Endothelial cell of umbilical vein (primary cell): ENCODE data around the gene G6PC1. TPM values are rescaled to one million over a fixed set of nuclear protein-coding genes. Genes with fewer than 3 reads are reported as not detected.

Experiments used
- BruUV-seq: library from RNA; stranded (reverse); fragments of 400-500 nt; replicated peaks from 2 replicates; lab custom pipeline; 2021; lab: Mats Ljungman, UMichigan
- CTCF ChIA-PET: fragments of 300-600, 350-600 bp; sonication (Branson Sonifier 250); formaldehyde crosslinking; loops from one replicate; lab custom pipeline; 2021; ENCODE audit warnings: antibody characterized with exemption, inconsistent platforms; lab: Charles Lee
- POLR2A ChIA-PET: fragments of 300-600, 350-600 bp; sonication (Branson Sonifier 250); formaldehyde crosslinking; loops from one replicate; lab custom pipeline; 2021; ENCODE audit warnings: antibody characterized with exemption, inconsistent platforms; lab: Charles Lee
- DNase-seq: peaks from one replicate; pipeline ENCODE4 v3.0.0-alpha.2; 2011; ENCODE audit warnings: low read depth, low spot score
- FAIRE-seq: peaks from 2 replicates; lab custom pipeline; 2011; peaks lifted over from hg19 to GRCh38; lab: Jason Lieb, UNC
- H2AFZ ChIP-seq: 2 replicates; pipeline ENCODE4 v1.6.0; 2012; ENCODE audit warnings: low read depth, low read length, control low read depth, inconsistent platforms
- H3K27ac ChIP-seq: 2 replicates; pipeline ENCODE4 v1.5.1; 2011; ENCODE audit warnings: low read depth, mild to moderate bottlenecking, control low read depth, low read length, moderate library complexity; ENCODE audit not compliant: insufficient read depth
- H3K27me3 ChIP-seq, 2 experiments: 2 replicates each; pipeline versions ENCODE4 v1.6.0 to v1.6.1; 2011; ENCODE audit warnings: low read length in 2 of 2, mixed read lengths in 1 of 2; ENCODE audit not compliant: control insufficient read depth in 2 of 2, insufficient read depth in 2 of 2
- H3K36me3 ChIP-seq, 2 experiments: 2 replicates in 1 of 2; 3 replicates in 1 of 2; pipeline ENCODE4 v1.5.1; 2011; ENCODE audit warnings: low read length in 2 of 2, mild to moderate bottlenecking in 1 of 2, moderate library complexity in 1 of 2; ENCODE audit not compliant: control insufficient read depth in 2 of 2, insufficient read depth in 2 of 2; ENCODE audit errors: extremely low read depth in 1 of 2
- H3K4me1 ChIP-seq: 3 replicates; pipeline ENCODE4 v1.5.1; 2011; ENCODE audit warnings: mild to moderate bottlenecking, low read length; ENCODE audit not compliant: control insufficient read depth, insufficient read depth; ENCODE audit errors: extremely low read depth
- H3K4me2 ChIP-seq: 2 replicates; pipeline ENCODE4 v1.6.1; 2011; ENCODE audit warnings: low read length, control low read depth, mixed read lengths; ENCODE audit not compliant: insufficient read depth
- H3K4me3 ChIP-seq, 3 experiments: fragments of 200-600 bp in 1 of 3; sonication (generic), shearing (Covaris generic) in 1 of 3; replicated peaks in 1 of 3; 2 replicates each; pipeline ENCODE4 v1.5.1; 2011 to 2016; ENCODE audit warnings: control low read depth in 3 of 3, low read length in 3 of 3, mild to moderate bottlenecking in 2 of 3, inconsistent platforms in 1 of 3, low read depth in 1 of 3, moderate library complexity in 1 of 3; ENCODE audit not compliant: insufficient read depth in 1 of 3
- H3K79me2 ChIP-seq: 2 replicates; pipeline ENCODE4 v1.6.0; 2012; ENCODE audit warnings: low read length, inconsistent platforms; ENCODE audit not compliant: control insufficient read depth, insufficient read depth
- H3K9ac ChIP-seq: replicated peaks from 2 replicates; pipeline ENCODE3; 2011; ENCODE audit warnings: low read length, control low read depth; ENCODE audit not compliant: insufficient read depth; ENCODE audit errors: extremely low read depth
- H3K9me1 ChIP-seq: replicated peaks from 3 replicates; pipeline ENCODE4 v1.6.0; 2011; ENCODE audit warnings: mild to moderate bottlenecking, low read length; ENCODE audit not compliant: control insufficient read depth, insufficient read depth; ENCODE audit errors: extremely low read depth
- H3K9me3 ChIP-seq: replicated peaks from 2 replicates; pipeline ENCODE4 v1.5.1; 2012; ENCODE audit warnings: low read length, inconsistent platforms; ENCODE audit not compliant: control insufficient read depth, insufficient read depth
- H4K20me1 ChIP-seq: replicated peaks from 2 replicates; pipeline ENCODE3; 2011; ENCODE audit warnings: mild to moderate bottlenecking, low read length; ENCODE audit not compliant: control insufficient read depth, insufficient read depth; ENCODE audit errors: extremely low read depth
- EZH2 ChIP-seq: IDR thresholded peaks from 2 replicates; pipeline ENCODE4 v1.6.1; 2012; ENCODE audit warnings: borderline replicate concordance, low read depth, mild to moderate bottlenecking, moderate library complexity, low read length, inconsistent platforms; ENCODE audit not compliant: severe bottlenecking
- FOS ChIP-seq: IDR thresholded peaks from 2 replicates; pipeline ENCODE4 v1.6.1; 2011; ENCODE audit warnings: mild to moderate bottlenecking, low read length, moderate library complexity, borderline replicate concordance; ENCODE audit not compliant: insufficient read depth
- GATA2 ChIP-seq: IDR thresholded peaks from 2 replicates; pipeline ENCODE4 v1.7.0; 2011; ENCODE audit warnings: low read depth, mild to moderate bottlenecking, moderate library complexity, mixed read lengths, low read length; ENCODE audit not compliant: insufficient read length, insufficient read depth
- JUN ChIP-seq: IDR thresholded peaks from 2 replicates; pipeline ENCODE4 v1.6.1; 2011; ENCODE audit warnings: borderline replicate concordance, low read depth; ENCODE audit not compliant: insufficient read length, insufficient read depth
- MYC ChIP-seq: IDR thresholded peaks from one replicate; pipeline ENCODE4 v1.6.1; 2011; ENCODE audit warnings: mild to moderate bottlenecking, low read depth, low read length
- POLR2A ChIP-seq: IDR thresholded peaks from 2 replicates; pipeline ENCODE4 v1.6.1; 2012; ENCODE audit warnings: low read depth, mild to moderate bottlenecking, control low read depth, low read length
- POLR2AphosphoS5 ChIP-seq: IDR thresholded peaks from 2 replicates; pipeline ENCODE4 v1.6.1; 2012; ENCODE audit warnings: low read depth, mild to moderate bottlenecking, control low read depth, low read length, moderate library complexity; ENCODE audit not compliant: insufficient read depth
- dilution Hi-C: fragments of 300-500 bp; cut with MboI; formaldehyde crosslinking; loops from one replicate; pipeline ENCODE4 v1.15.0; 2019; ENCODE audit warnings: low sequenced_read_pairs; ENCODE audit not compliant: extremely low pct_ligation_motif_present
- intact Hi-C: fragments of 100-400 bp; cut with micrococcal nuclease; formaldehyde crosslinking; loops from one replicate; pipeline ENCODE4 v1.10.0; 2022
- polyA plus RNA-seq, 4 experiments: library from polyadenylated mRNA; depleted of rRNA in 3 of 4; stranded (reverse) in 3 of 4; unstranded in 1 of 4; fragments of >200 nt; gene quantifications; 2 replicates each; pipeline versions ENCODE4 v1.2.1 to v1.2.3, GENCODE V29; 2011 to 2012; ENCODE audit warnings: missing spikeins in 1 of 4
- total RNA-seq: library from RNA; stranded (reverse); gene quantifications from 2 replicates; pipeline ENCODE4 v1.2.3, GENCODE V29; 2021
- TF ChIP-seq, protein P1 (sequence below): IDR thresholded peaks from 2 replicates; pipeline ENCODE4 v1.6.1; 2011; ENCODE audit not compliant: insufficient read depth, insufficient read length
- TF ChIP-seq, protein P2 (sequence below), 2 donors: IDR thresholded peaks; 1 replicate in 1 of 2; 2 replicates in 1 of 2; pipeline ENCODE4 v1.5.1; 2011; ENCODE audit warnings: low read length in 2 of 2, mild to moderate bottlenecking in 2 of 2, moderate library complexity in 2 of 2, control low read depth in 1 of 2, inconsistent platforms in 1 of 2, low read depth in 1 of 2; ENCODE audit not compliant: insufficient read depth in 1 of 2; ENCODE audit errors: extremely low read depth in 1 of 2

Gene G6PC1
- total and polyA plus RNA-seq, 2 donors (not counting 3 experiments of a cell fraction or from before 2014, with no cell fraction given), result not detected

DNA sequence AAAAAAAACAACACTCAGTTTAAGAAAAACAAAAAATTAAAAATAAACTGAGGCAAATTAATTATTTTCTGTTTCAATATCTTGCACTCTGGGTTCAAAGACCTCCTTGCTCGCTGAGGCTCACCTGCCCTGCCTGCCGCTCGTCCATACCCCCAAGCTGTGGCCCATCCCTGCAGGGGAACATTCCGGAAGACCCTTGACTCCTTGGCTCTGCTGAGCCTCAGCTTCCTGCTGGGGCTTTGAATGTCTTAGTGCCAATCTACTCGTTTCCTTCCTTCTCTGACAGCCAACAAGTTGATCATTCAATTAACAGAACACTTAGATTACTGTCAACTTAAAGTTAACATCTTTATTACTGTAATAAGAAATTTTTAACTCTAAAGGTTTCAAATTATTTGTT is 24.3 kb downstream of the G6PC1 start:
- TF ChIP-seq MYC (no peak), POLR2A (no peak), GATA2 (no peak), JUN (no peak), POLR2AphosphoS5 (no peak), FOS (no peak), EZH2 (no peak)
- TF ChIP-seq, protein P1, sequence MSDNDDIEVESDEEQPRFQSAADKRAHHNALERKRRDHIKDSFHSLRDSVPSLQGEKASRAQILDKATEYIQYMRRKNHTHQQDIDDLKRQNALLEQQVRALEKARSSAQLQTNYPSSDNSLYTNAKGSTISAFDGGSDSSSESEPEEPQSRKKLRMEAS, result no peak
- TF ChIP-seq, protein P2, sequence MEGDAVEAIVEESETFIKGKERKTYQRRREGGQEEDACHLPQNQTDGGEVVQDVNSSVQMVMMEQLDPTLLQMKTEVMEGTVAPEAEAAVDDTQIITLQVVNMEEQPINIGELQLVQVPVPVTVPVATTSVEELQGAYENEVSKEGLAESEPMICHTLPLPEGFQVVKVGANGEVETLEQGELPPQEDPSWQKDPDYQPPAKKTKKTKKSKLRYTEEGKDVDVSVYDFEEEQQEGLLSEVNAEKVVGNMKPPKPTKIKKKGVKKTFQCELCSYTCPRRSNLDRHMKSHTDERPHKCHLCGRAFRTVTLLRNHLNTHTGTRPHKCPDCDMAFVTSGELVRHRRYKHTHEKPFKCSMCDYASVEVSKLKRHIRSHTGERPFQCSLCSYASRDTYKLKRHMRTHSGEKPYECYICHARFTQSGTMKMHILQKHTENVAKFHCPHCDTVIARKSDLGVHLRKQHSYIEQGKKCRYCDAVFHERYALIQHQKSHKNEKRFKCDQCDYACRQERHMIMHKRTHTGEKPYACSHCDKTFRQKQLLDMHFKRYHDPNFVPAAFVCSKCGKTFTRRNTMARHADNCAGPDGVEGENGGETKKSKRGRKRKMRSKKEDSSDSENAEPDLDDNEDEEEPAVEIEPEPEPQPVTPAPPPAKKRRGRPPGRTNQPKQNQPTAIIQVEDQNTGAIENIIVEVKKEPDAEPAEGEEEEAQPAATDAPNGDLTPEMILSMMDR (IDR thresholded peaks at IDR 0.05; ENCODE audit: extremely low read depth in 1 of 2, insufficient read depth in 1 of 2, low read depth in 1 of 2, low read length in 2 of 2), result no peak
- dilution Hi-C loops (no loop called here), intact Hi-C loops (no loop called here)
- ChIA-PET POLR2A (no interaction called here), CTCF (interaction anchor here (1.1 to 1.6 kb wide), 3 partner anchors 8 to 82 kb away, joined by 3 to 5 read pairs (median 3); no protein-coding TSS in a partner anchor)
- Histone ChIP-seq H3K4me1 (peaks cover 15% of the 10 kb centered on the region), H3K79me2 (no peaks in the 10 kb centered on the region), H3K4me3 (no peak overlapping the region), H2AFZ (peak overlapping the region; percentile 64), H3K36me3 (no peaks in the 10 kb centered on the region), H3K4me2 (peak overlapping the region; percentile 49), H3K27ac (no peak overlapping the region), H3K9me1 (no peaks in the 10 kb centered on the region), H3K9me3 (no peaks in the 10 kb centered on the region), H4K20me1 (no peaks in the 10 kb centered on the region), H3K9ac (no peak overlapping the region), H3K27me3 (peaks cover 3 to 5% of the 10 kb centered on the region in 2 experiments)
- BruUV-seq, result no TSS peak
- FAIRE-seq (peak; percentile 64), DNase-seq (peak; percentile 39)
